PC-9 (cell line): ENCODE data around the gene FGF14. TPM values are rescaled to one million over a fixed set of nuclear protein-coding genes. Genes with fewer than 3 reads are reported as not detected.

ENCODE experiments used
- BruUV-seq: library from RNA; stranded (reverse); fragments of 400-500 nt; replicated peaks from 2 replicates; lab custom pipeline; 2021; lab: Mats Ljungman, UMichigan
- CTCF ChIA-PET: fragments of 300-600 bp; sonication (Branson Sonifier 250); formaldehyde crosslinking; loops from one replicate; lab custom pipeline; 2022; ENCODE audit warnings: antibody characterized with exemption; lab: Charles Lee
- POLR2A ChIA-PET: fragments of 300-600 bp; sonication (Branson Sonifier 250); formaldehyde crosslinking; loops from one replicate; lab custom pipeline; 2022; ENCODE audit warnings: antibody characterized with exemption; ENCODE audit not compliant: unreplicated experiment; lab: Charles Lee
- DNase-seq, 2 experiments: peaks; one replicate each; pipeline versions ENCODE4 v3.0.0 to v3.0.0-alpha.2; 2015 to 2022; ENCODE audit warnings: mixed read lengths in 1 of 2
- H2AFZ ChIP-seq: fragments of 200-600 bp; sonication (generic); 2 replicates; pipeline ENCODE4 v1.8.1; 2017; ENCODE audit warnings: antibody characterized with exemption
- H3F3A ChIP-seq: fragments of 200-600 bp; sonication (generic); 2 replicates; pipeline ENCODE4 v1.8.1; 2017; ENCODE audit warnings: antibody characterized with exemption, mild to moderate bottlenecking, low read depth; ENCODE audit not compliant: insufficient read depth
- H3K27ac ChIP-seq: fragments of 200-600 bp; sonication (generic); 2 replicates; pipeline ENCODE4 v1.6.1; 2016; ENCODE audit warnings: mixed run types
- H3K27me3 ChIP-seq: fragments of 200-600 bp; sonication (generic); 2 replicates; pipeline ENCODE4 v1.6.1; 2016; ENCODE audit warnings: low read depth, mixed run types; ENCODE audit not compliant: insufficient read depth
- H3K36me3 ChIP-seq: fragments of 200-600 bp; sonication (generic); 2 replicates; pipeline ENCODE4 v1.6.1; 2016; ENCODE audit warnings: low read depth, mixed run types
- H3K4me1 ChIP-seq: fragments of 200-600 bp; sonication (generic); replicated peaks from 2 replicates; pipeline ENCODE4 v1.6.1; 2016; ENCODE audit warnings: mixed run types; ENCODE audit not compliant: insufficient read depth
- H3K4me2 ChIP-seq: fragments of 200-600 bp; sonication (generic); 2 replicates; pipeline ENCODE4 v1.6.1; 2017; ENCODE audit warnings: mixed run types
- H3K4me3 ChIP-seq: fragments of 200-600 bp; sonication (generic); 2 replicates; pipeline ENCODE4 v1.6.1; 2016; ENCODE audit warnings: mixed run types
- H3K79me2 ChIP-seq: fragments of 200-600 bp; sonication (generic); 2 replicates; pipeline ENCODE4 v1.6.1; 2017; ENCODE audit warnings: low read depth, mixed run types
- H3K9me2 ChIP-seq: fragments of 200-600 bp; sonication (generic); 2 replicates; pipeline ENCODE4 v1.8.1; 2017; ENCODE audit warnings: mild to moderate bottlenecking; ENCODE audit not compliant: insufficient read depth
- H3K9me3 ChIP-seq: fragments of 200-600 bp; sonication (generic); 2 replicates; pipeline ENCODE4 v1.8.1; 2016; ENCODE audit warnings: low read depth; ENCODE audit not compliant: insufficient read depth
- H4K20me1 ChIP-seq: fragments of 200-600 bp; sonication (generic); 2 replicates; pipeline ENCODE4 v1.8.1; 2017; ENCODE audit not compliant: insufficient read depth
- CTCF ChIP-seq: fragments of 200-600 bp; sonication (generic); conservative IDR thresholded peaks from 2 replicates; pipeline ENCODE4 v1.6.1; 2017; ENCODE audit warnings: mixed run types, antibody characterized with exemption, mild to moderate bottlenecking, moderate library complexity
- EZH2 ChIP-seq: fragments of 200-600 bp; sonication (generic); IDR thresholded peaks from 2 replicates; pipeline ENCODE4 v1.8.0; 2017; ENCODE audit warnings: antibody characterized with exemption, low read depth
- intact Hi-C: fragments of 100-400 bp; cut with micrococcal nuclease; formaldehyde crosslinking; loops from one replicate; pipeline ENCODE4 v1.10.0; 2022; ENCODE audit not compliant: unreplicated experiment
- total RNA-seq: library from RNA; stranded (reverse); gene quantifications from 2 replicates; pipeline ENCODE4 v1.2.3, GENCODE V29; 2021

The FGF14 gene
- total RNA-seq, 1 experiment from 2014 or later, result not detected

GRCh38 chr13:102177431-102177830, 224.4 kb downstream of the FGF14 start:
- Histone ChIP-seq H3K4me3 (no peak overlapping the region), H3K36me3 (no peaks in the 10 kb centered on the region), H3F3A (no peaks in the 10 kb centered on the region), H3K4me2 (no peak overlapping the region), H3K4me1 (no peaks in the 10 kb centered on the region), H3K27ac (no peak overlapping the region), H3K9me3 (no peaks in the 10 kb centered on the region), H4K20me1 (no peaks in the 10 kb centered on the region), H3K27me3 (peaks cover 11% of the 10 kb centered on the region), H2AFZ (no peak overlapping the region), H3K79me2 (no peaks in the 10 kb centered on the region), H3K9me2 (no peaks in the 10 kb centered on the region)
- intact Hi-C loops, result no loop called here
- no peak for DNase-seq
- no TSS peak for BruUV-seq
- ChIA-PET CTCF (no interaction called here), POLR2A (no interaction called here)
- TF ChIP-seq EZH2 (no peak), CTCF (no peak)

GRCh38 chr13:102176846-102177245, 225.0 kb downstream of the FGF14 start:
- CTCF ChIA-PET, result interaction anchor here (0.6 kb wide), 1 partner anchor 100 kb away, joined by 17 read pairs; no protein-coding TSS in a partner anchor
- TF ChIP-seq EZH2, result no peak
- no peak for TF ChIP-seq CTCF
- no TSS peak for BruUV-seq

GRCh38 chr13:102172406-102172805, 229.4 kb downstream of the FGF14 start:
- H3K27ac ChIP-seq, result no peak overlapping the region
- no peak overlapping the region for H2AFZ ChIP-seq
- ChIA-PET CTCF (no interaction called here), POLR2A (no interaction called here)
- no peaks in the 10 kb centered on the region for H4K20me1 ChIP-seq
- no peak overlapping the region for H3K4me2 ChIP-seq
- DNase-seq, result no peak
- no peak overlapping the region for H3K4me3 ChIP-seq
- no peaks in the 10 kb centered on the region for H3K36me3 ChIP-seq
- no TSS peak for BruUV-seq
- H3K79me2 ChIP-seq, result no peaks in the 10 kb centered on the region
- H3K27me3 ChIP-seq, result peaks cover 9% of the 10 kb centered on the region
- H3F3A ChIP-seq, result no peaks in the 10 kb centered on the region
- no peaks in the 10 kb centered on the region for H3K9me3 ChIP-seq
- no peak for TF ChIP-seq EZH2
- no peak for TF ChIP-seq CTCF
- no peaks in the 10 kb centered on the region for H3K4me1 ChIP-seq
- H3K9me2 ChIP-seq, result no peaks in the 10 kb centered on the region
- intact Hi-C loops, result no loop called here

More at GRCh38 chr13:102176846-102177245, 225.0 kb downstream of the FGF14 start:
- no peaks in the 10 kb centered on the region for H3F3A ChIP-seq
- no peak for DNase-seq
- H4K20me1 ChIP-seq, result no peaks in the 10 kb centered on the region
- H3K27me3 ChIP-seq, result peaks cover 7% of the 10 kb centered on the region
- no peaks in the 10 kb centered on the region for H3K4me1 ChIP-seq
- no peaks in the 10 kb centered on the region for H3K79me2 ChIP-seq
- no peak overlapping the region for H3K4me2 ChIP-seq
- H2AFZ ChIP-seq, result no peak overlapping the region
- H3K9me3 ChIP-seq, result no peaks in the 10 kb centered on the region
- intact Hi-C loops, result no loop called here
- H3K4me3 ChIP-seq, result no peak overlapping the region
- no peak overlapping the region for H3K27ac ChIP-seq
- H3K36me3 ChIP-seq, result no peaks in the 10 kb centered on the region
- H3K9me2 ChIP-seq, result no peaks in the 10 kb centered on the region
- POLR2A ChIA-PET, result no interaction called here
